ENCODE results near the gene FKBP14. TPM values are rescaled to one million over a fixed set of nuclear protein-coding genes. Genes with fewer than 3 reads are reported as not detected.

The FKBP14 gene
- total RNA-seq, 1 donor from 2014 or later = 22.6 TPM

- Mint-ChIP-seq H3K9me3 (no peaks in the 10 kb centered on the region), H3K4me3 (peak overlapping the region; percentile 26), H3K36me3 (peaks cover 13% of the 10 kb centered on the region), H3K4me1 (ENCODE audit: unreplicated experiment) (peaks cover 16% of the 10 kb centered on the region), H3K27me3 (no peaks in the 10 kb centered on the region), H3K27ac (peak overlapping the region; percentile 62)
- TF ChIP-seq, protein P1, sequence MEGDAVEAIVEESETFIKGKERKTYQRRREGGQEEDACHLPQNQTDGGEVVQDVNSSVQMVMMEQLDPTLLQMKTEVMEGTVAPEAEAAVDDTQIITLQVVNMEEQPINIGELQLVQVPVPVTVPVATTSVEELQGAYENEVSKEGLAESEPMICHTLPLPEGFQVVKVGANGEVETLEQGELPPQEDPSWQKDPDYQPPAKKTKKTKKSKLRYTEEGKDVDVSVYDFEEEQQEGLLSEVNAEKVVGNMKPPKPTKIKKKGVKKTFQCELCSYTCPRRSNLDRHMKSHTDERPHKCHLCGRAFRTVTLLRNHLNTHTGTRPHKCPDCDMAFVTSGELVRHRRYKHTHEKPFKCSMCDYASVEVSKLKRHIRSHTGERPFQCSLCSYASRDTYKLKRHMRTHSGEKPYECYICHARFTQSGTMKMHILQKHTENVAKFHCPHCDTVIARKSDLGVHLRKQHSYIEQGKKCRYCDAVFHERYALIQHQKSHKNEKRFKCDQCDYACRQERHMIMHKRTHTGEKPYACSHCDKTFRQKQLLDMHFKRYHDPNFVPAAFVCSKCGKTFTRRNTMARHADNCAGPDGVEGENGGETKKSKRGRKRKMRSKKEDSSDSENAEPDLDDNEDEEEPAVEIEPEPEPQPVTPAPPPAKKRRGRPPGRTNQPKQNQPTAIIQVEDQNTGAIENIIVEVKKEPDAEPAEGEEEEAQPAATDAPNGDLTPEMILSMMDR (conservative IDR thresholded peaks at IDR 0.05) = no peak
- DNase-seq (ENCODE audit: extremely low spot score, unreplicated experiment) = no peak
Measured at GRCh38 chr7:30032310-30033125, 6.0 kb upstream of the FKBP14 start.

GRCh38 chr7:30029696-30030095 is 3.2 kb upstream of the FKBP14 start:
- Mint-ChIP-seq H3K4me1 (ENCODE audit: unreplicated experiment) (peaks cover 31% of the 10 kb centered on the region), H3K27ac (no peak overlapping the region)

DNA sequence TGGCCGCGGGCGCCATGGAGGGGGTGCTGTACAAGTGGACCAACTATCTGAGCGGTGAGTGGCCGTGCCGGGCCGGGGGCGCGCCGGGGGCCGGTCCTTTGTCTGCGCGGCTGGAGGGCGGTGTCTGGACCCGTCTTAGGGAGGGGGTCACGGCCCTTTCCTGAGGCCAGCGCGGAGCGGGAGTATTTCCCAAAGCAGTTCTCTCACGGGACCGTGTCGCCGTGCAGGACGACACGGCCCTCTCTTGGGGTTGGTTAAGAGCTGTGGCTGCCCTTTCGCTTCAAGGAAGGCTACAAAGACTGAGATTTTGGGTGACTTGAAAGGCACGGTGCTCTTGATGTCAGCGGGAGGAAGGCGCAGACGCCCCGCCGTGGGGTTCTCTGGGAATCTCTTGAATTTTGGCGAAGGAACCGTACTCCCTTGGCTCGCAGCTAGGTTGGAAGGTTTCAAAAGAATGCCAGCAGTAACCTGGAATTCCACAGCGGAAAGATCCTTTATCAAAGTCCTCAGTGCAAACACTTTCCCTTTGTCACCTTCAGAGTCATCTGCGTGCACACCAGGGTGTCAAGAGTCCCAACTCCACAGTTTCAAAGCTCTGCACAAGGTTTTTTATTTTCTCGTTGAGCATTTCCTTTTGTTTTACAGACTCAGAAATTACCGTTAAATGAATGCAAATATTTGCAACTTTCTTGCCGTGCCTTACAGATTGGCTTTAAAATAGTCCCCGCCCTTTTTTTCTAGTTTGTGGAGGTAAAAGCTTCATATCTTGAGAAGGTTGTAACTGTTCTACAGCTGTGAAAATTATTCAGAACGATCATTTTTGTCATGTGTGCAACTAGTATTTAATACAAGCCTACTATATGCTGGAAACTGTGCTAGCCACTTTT is 2.5 kb upstream of the FKBP14 start:
- Mint-ChIP-seq H3K36me3 (peaks cover under 1% of the 10 kb centered on the region), H3K27ac (no peak overlapping the region), H3K4me3 (no peak overlapping the region), H3K4me1 (ENCODE audit: unreplicated experiment) (peaks cover 33% of the 10 kb centered on the region), H3K27me3 (no peaks in the 10 kb centered on the region), H3K9me3 (no peaks in the 10 kb centered on the region)
- no peak for DNase-seq (ENCODE audit: extremely low spot score, unreplicated experiment)
- TF ChIP-seq, protein P1 (conservative IDR thresholded peaks at IDR 0.05) = no peak

More at GRCh38 chr7:30029696-30030095, 3.2 kb upstream of the FKBP14 start:
- H3K4me3 Mint-ChIP-seq = no peak overlapping the region
- H3K27me3 Mint-ChIP-seq = no peaks in the 10 kb centered on the region
- H3K36me3 Mint-ChIP-seq = peaks cover 4% of the 10 kb centered on the region
- DNase-seq (ENCODE audit: extremely low spot score, unreplicated experiment) = no peak
- TF ChIP-seq, protein P1 (conservative IDR thresholded peaks at IDR 0.05) = peak; percentile 37
- no peaks in the 10 kb centered on the region for H3K9me3 Mint-ChIP-seq

DNA sequence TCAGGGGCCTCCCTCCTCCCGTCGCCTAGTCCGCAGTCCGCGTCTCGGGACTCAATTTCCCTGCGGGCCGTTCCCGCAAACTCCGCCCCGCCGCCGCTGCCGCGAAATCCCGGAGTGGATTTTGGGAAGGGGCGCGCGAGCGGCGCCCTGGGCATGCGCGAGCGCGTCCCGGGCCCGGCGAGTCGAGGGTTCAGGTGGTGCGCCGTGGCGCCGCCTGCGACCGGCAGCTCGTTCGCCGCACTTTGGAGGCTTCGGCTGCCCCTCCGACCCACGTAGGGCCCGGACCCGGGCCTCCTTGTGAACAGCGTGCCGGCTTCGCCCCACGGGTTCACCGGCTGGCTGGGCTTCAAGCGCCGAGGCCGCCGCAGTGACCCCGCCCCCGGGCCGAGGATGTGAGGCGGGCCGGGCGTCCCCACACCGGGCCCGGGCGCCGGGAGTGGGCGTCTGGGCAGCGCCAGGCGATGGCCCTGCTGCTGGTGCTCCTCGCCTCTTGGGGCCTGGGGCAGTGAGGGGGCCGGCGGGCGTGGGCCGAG is 1.8 kb upstream of the FKBP14 start, which contains the start of gene PLEKHA8:
TSS of gene PLEKHA8 (plus strand) at position 197 of the 533 bp plus-strand sequence. CDS start 351 bp downstream, outside the sequence.
- H3K27ac Mint-ChIP-seq = peak within 1 kb of the TSS; percentile 93
- H3K27me3 Mint-ChIP-seq = no peaks in the 10 kb centered on the region
- peak within 1 kb of the TSS; percentile 95 for H3K4me3 Mint-ChIP-seq
- no peaks in the 10 kb centered on the region for H3K9me3 Mint-ChIP-seq
- peaks cover 7% of the 10 kb centered on the region for H3K36me3 Mint-ChIP-seq
- peak; percentile 96 for DNase-seq (ENCODE audit: extremely low spot score, unreplicated experiment)
- peaks cover 40% of the 10 kb centered on the region for H3K4me1 Mint-ChIP-seq (ENCODE audit: unreplicated experiment)
- TF ChIP-seq, protein P1 (conservative IDR thresholded peaks at IDR 0.05) = no peak

DNA sequence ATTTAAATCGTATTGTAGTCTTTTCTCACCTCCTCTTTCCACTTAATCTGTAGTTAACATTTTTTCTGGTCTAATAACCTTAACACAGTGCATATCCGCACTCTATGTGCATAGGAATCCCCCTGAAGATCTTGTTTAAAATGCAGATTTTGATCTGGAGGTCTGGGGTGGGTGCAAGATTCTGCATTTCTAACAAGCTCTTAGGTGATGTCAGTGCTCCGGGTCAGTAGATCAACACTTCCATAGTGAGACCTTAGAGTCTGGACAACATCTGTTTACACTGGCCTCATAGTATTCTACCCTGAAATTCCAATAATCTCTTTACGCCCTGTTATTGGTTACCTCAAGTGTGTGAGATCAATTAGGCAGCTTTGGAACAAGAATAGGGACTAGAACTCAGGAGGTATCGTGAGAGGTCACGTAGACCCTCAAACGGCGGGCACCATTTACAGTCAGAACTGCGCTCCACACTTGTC is 1.3 kb upstream of the FKBP14 start:
- Mint-ChIP-seq H3K4me3 (peak overlapping the region; percentile 95), H3K36me3 (peaks cover 11% of the 10 kb centered on the region), H3K27me3 (no peaks in the 10 kb centered on the region), H3K4me1 (ENCODE audit: unreplicated experiment) (peaks cover 41% of the 10 kb centered on the region), H3K27ac (peak overlapping the region; percentile 93), H3K9me3 (no peaks in the 10 kb centered on the region)
- TF ChIP-seq, protein P1 (conservative IDR thresholded peaks at IDR 0.05) = no peak
- DNase-seq (ENCODE audit: extremely low spot score, unreplicated experiment) = no peak

Data from type B pancreatic cell (in vitro differentiated cells).